ENCODE measurements around the gene CNPY3.
A peak's percentile ranks its signal among the peaks of the same experiment; 100 is the strongest.

CNPY3 gene

DNA sequence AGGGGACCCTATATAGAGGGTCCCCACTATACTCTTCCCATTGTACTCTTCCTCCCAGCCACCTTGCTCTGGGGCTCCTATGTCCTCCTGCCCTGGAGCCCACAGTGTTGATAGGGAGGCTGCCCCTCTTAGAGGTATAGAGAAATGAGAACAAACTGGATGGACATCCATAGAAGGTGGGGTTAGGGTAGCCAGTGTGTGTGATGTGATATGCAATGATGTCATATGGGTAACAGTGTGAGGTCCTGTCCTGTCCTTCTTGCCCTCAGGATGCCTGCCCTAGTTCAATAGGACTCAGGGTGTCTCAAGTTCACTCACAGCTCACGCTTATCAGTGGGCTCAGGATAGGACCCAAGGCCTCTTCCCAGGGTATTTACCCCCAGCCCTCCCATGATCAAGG is 13.0 kb upstream of the CNPY3 start:
- H3K4me1 ChIP-seq (ENCODE audit: control insufficient read depth in 2 of 2, insufficient read depth in 1 of 2, low read depth in 1 of 2, low read length in 2 of 2) = no peaks in the 10 kb centered on the region
- H3K27ac ChIP-seq (replicated peaks; ENCODE audit: low read length) = no peak overlapping the region
- H4K91ac ChIP-seq (ENCODE audit: low read depth, low read length, poor library complexity) = no peak overlapping the region
- H3K4me2 ChIP-seq (ENCODE audit: insufficient read depth, low read length, poor library complexity, severe bottlenecking) = no peak overlapping the region
- no peak overlapping the region for H3K23ac ChIP-seq (ENCODE audit: low read depth, low read length, poor library complexity)
- no peaks in the 10 kb centered on the region for H3K9me3 ChIP-seq (replicated peaks in 1 of 2; ENCODE audit: control insufficient read depth in 2 of 2, insufficient read depth in 1 of 2, low read depth in 1 of 2, low read length in 2 of 2)
- H2AK5ac ChIP-seq (ENCODE audit: low read depth, low read length) = no peak overlapping the region
- H3K36me3 ChIP-seq (replicated peaks in 1 of 2; ENCODE audit: control insufficient read depth in 2 of 2, insufficient read depth in 2 of 2, low read length in 2 of 2) = no peaks in the 10 kb centered on the region
- H3K14ac ChIP-seq (ENCODE audit: low read length) = no peak overlapping the region
- H3K9ac ChIP-seq (ENCODE audit: low read depth, low read length, poor library complexity) = no peak overlapping the region
- WGBS, 2 donors (ENCODE audit: extremely low coverage in 2 of 2, insufficient read length in 2 of 2, insufficient replicate concordance in 1 of 2) = no CpG with 5 or more reads among the region's 1 CpG
- no peak overlapping the region for H3K18ac ChIP-seq (ENCODE audit: low read length)
- no peak overlapping the region for H3K4ac ChIP-seq (ENCODE audit: low read length)
- H3K79me1 ChIP-seq (ENCODE audit: low read depth, low read length) = peaks cover 2% of the 10 kb centered on the region
- no peak overlapping the region for H2AFZ ChIP-seq (ENCODE audit: low read length)
- no peaks in the 10 kb centered on the region for H3K27me3 ChIP-seq (ENCODE audit: control insufficient read depth in 3 of 3, insufficient read depth in 3 of 3, low read depth in 1 of 3, low read length in 3 of 3)
- no peak overlapping the region for H2BK120ac ChIP-seq (ENCODE audit: low read depth, low read length)
- no peak overlapping the region for H2BK12ac ChIP-seq (ENCODE audit: low read length)
- no peak overlapping the region for H2BK5ac ChIP-seq (ENCODE audit: low read length)
- H2BK15ac ChIP-seq (ENCODE audit: low read length) = peak overlapping the region; percentile 83
- no peak overlapping the region for H4K8ac ChIP-seq (ENCODE audit: low read depth, low read length)
- no peak for DNase-seq (ENCODE audit: low spot score)
- H3K4me3 ChIP-seq (ENCODE audit: low read length in 2 of 2) = no peak overlapping the region

DNA sequence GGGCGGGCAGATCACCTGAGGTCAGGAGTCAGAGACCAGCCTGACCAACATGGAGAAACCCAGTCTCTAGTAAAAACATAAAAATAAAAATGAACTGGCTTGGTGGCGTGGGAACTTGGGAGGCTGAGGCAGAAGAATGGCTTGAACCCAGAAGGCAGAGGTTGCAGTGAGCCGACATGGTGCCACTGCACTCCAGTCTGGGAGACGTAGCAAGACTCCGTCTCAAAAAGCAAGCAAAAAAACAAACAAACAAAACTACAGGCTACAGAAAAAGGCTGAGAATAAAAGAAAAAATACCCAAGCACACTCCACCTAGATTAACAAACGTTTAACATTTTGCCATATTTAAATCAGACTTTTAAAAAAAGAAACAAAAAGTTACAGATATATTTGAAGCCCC is 7.5 kb upstream of the CNPY3 start:
- Histone ChIP-seq H2BK12ac (ENCODE audit: low read length) (no peak overlapping the region), H2BK5ac (ENCODE audit: low read length) (no peak overlapping the region), H3K23ac (ENCODE audit: low read depth, low read length, poor library complexity) (no peak overlapping the region), H3K4ac (ENCODE audit: low read length) (no peak overlapping the region), H2BK15ac (ENCODE audit: low read length) (no peak overlapping the region), H3K4me3 (ENCODE audit: low read length in 2 of 2) (no peak overlapping the region), H2AFZ (ENCODE audit: low read length) (no peak overlapping the region), H2AK5ac (ENCODE audit: low read depth, low read length) (no peak overlapping the region), H3K14ac (ENCODE audit: low read length) (no peak overlapping the region), H2BK120ac (ENCODE audit: low read depth, low read length) (no peak overlapping the region), H4K91ac (ENCODE audit: low read depth, low read length, poor library complexity) (no peak overlapping the region), H3K9me3 (replicated peaks in 1 of 2; ENCODE audit: control insufficient read depth in 2 of 2, insufficient read depth in 1 of 2, low read depth in 1 of 2, low read length in 2 of 2) (no peaks in the 10 kb centered on the region), H3K27ac (replicated peaks; ENCODE audit: low read length) (no peak overlapping the region), H3K18ac (ENCODE audit: low read length) (no peak overlapping the region), H3K27me3 (ENCODE audit: control insufficient read depth in 3 of 3, insufficient read depth in 3 of 3, low read depth in 1 of 3, low read length in 3 of 3) (no peaks in the 10 kb centered on the region), H3K9ac (ENCODE audit: low read depth, low read length, poor library complexity) (no peak overlapping the region), H3K79me1 (ENCODE audit: low read depth, low read length) (no peaks in the 10 kb centered on the region), H3K4me1 (ENCODE audit: control insufficient read depth in 2 of 2, insufficient read depth in 1 of 2, low read depth in 1 of 2, low read length in 2 of 2) (peaks cover 0 to 1% of the 10 kb centered on the region in 2 donors), H3K4me2 (ENCODE audit: insufficient read depth, low read length, poor library complexity, severe bottlenecking) (no peak overlapping the region), H4K8ac (ENCODE audit: low read depth, low read length) (no peak overlapping the region), H3K36me3 (replicated peaks in 1 of 2; ENCODE audit: control insufficient read depth in 2 of 2, insufficient read depth in 2 of 2, low read length in 2 of 2) (no peaks in the 10 kb centered on the region)
- no peak for DNase-seq (ENCODE audit: low spot score)
- no CpG with 5 or more reads among the region's 6 CpGs for WGBS, 2 donors (ENCODE audit: extremely low coverage in 2 of 2, insufficient read length in 2 of 2, insufficient replicate concordance in 1 of 2)

DNA sequence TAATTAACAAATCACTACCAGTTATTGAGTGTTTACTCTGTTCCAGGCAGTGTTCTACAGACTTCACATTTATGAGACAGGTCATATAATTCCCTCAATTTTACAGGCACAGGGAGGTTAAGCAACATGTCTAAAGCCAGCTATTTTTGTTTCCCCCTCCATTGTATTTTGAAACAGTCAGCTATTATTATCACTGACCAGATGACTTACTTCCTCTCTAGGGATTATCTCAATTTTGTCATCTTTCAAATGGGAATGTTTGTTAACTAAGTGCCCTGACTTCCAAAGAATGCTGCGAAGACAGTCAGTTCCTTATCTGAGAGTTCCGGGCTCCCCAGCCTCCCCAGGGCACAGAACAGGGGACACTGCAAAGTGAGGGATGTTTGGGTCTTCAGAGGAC is 5.6 kb upstream of the CNPY3 start:
- Histone ChIP-seq H2BK5ac (ENCODE audit: low read length) (no peak overlapping the region), H4K8ac (ENCODE audit: low read depth, low read length) (no peak overlapping the region), H3K9ac (ENCODE audit: low read depth, low read length, poor library complexity) (no peak overlapping the region), H2AK5ac (ENCODE audit: low read depth, low read length) (no peak overlapping the region), H3K4me3 (ENCODE audit: low read length in 2 of 2) (no peak overlapping the region), H2BK15ac (ENCODE audit: low read length) (no peak overlapping the region), H3K4me2 (ENCODE audit: insufficient read depth, low read length, poor library complexity, severe bottlenecking) (no peak overlapping the region), H4K91ac (ENCODE audit: low read depth, low read length, poor library complexity) (no peak overlapping the region), H3K4ac (ENCODE audit: low read length) (no peak overlapping the region), H3K79me1 (ENCODE audit: low read depth, low read length) (no peaks in the 10 kb centered on the region), H3K23ac (ENCODE audit: low read depth, low read length, poor library complexity) (no peak overlapping the region), H3K18ac (ENCODE audit: low read length) (peak overlapping the region; percentile 27), H2BK12ac (ENCODE audit: low read length) (no peak overlapping the region), H3K27ac (replicated peaks; ENCODE audit: low read length) (no peak overlapping the region), H3K9me3 (replicated peaks in 1 of 2; ENCODE audit: control insufficient read depth in 2 of 2, insufficient read depth in 1 of 2, low read depth in 1 of 2, low read length in 2 of 2) (no peaks in the 10 kb centered on the region), H3K36me3 (replicated peaks in 1 of 2; ENCODE audit: control insufficient read depth in 2 of 2, insufficient read depth in 2 of 2, low read length in 2 of 2) (no peaks in the 10 kb centered on the region), H3K27me3 (ENCODE audit: control insufficient read depth in 3 of 3, insufficient read depth in 3 of 3, low read depth in 1 of 3, low read length in 3 of 3) (no peaks in the 10 kb centered on the region), H3K14ac (ENCODE audit: low read length) (no peak overlapping the region), H2AFZ (ENCODE audit: low read length) (no peak overlapping the region), H3K4me1 (ENCODE audit: control insufficient read depth in 2 of 2, insufficient read depth in 1 of 2, low read depth in 1 of 2, low read length in 2 of 2) (peaks cover 2 to 5% of the 10 kb centered on the region in 2 donors), H2BK120ac (ENCODE audit: low read depth, low read length) (no peak overlapping the region)
- WGBS, 2 donors (ENCODE audit: extremely low coverage in 2 of 2, insufficient read length in 2 of 2, insufficient replicate concordance in 1 of 2) = no CpG with 5 or more reads among the region's 2 CpGs
- no peak for DNase-seq (ENCODE audit: low spot score)

DNA sequence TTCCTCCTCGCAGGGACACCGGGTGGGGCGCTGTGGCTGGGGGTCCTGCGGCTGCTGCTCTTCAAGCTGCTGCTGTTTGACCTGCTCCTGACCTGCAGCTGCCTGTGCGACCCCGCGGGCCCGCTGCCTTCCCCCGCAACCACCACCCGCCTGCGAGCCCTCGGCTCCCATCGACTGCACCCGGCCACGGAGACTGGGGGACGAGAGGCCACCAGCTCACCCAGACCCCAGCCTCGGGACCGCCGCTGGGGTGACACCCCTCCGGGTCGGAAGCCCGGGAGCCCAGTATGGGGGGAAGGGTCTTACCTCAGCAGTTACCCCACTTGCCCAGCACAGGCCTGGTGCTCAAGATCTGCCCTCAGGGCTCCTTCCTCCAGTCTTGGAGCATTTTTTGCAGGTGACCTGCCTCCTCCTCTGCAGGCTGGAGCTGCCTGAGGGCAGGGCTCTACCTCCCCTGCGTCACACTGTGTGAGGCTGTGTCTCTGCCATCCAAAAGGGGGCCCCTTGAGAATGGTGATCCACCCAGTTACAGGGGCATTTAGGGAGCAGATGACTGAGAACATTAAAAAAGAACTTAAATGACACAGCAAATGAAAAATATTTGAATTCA is 3.9 kb upstream of the CNPY3 start:
- H2AFZ ChIP-seq (ENCODE audit: low read length) = peak overlapping the region; percentile 61
- no peaks in the 10 kb centered on the region for H3K79me1 ChIP-seq (ENCODE audit: low read depth, low read length)
- no CpG with 5 or more reads among the region's 23 CpGs for WGBS, 2 donors (ENCODE audit: extremely low coverage in 2 of 2, insufficient read length in 2 of 2, insufficient replicate concordance in 1 of 2)
- H2BK5ac ChIP-seq (ENCODE audit: low read length) = peak overlapping the region; percentile 19
- no peaks in the 10 kb centered on the region for H3K36me3 ChIP-seq (replicated peaks in 1 of 2; ENCODE audit: control insufficient read depth in 2 of 2, insufficient read depth in 2 of 2, low read length in 2 of 2)
- H2BK120ac ChIP-seq (ENCODE audit: low read depth, low read length) = no peak overlapping the region
- peak overlapping the region; percentile 47 for H2AK5ac ChIP-seq (ENCODE audit: low read depth, low read length)
- no peak overlapping the region for H3K4me3 ChIP-seq (ENCODE audit: low read length in 2 of 2)
- H2BK15ac ChIP-seq (ENCODE audit: low read length) = peak overlapping the region; percentile 76
- H3K18ac ChIP-seq (ENCODE audit: low read length) = peak overlapping the region; percentile 33
- peaks cover 2 to 5% of the 10 kb centered on the region in 2 donors for H3K4me1 ChIP-seq (ENCODE audit: control insufficient read depth in 2 of 2, insufficient read depth in 1 of 2, low read depth in 1 of 2, low read length in 2 of 2)
- no peak overlapping the region for H3K27ac ChIP-seq (replicated peaks; ENCODE audit: low read length)
- H3K4ac ChIP-seq (ENCODE audit: low read length) = no peak overlapping the region
- no peaks in the 10 kb centered on the region for H3K27me3 ChIP-seq (ENCODE audit: control insufficient read depth in 3 of 3, insufficient read depth in 3 of 3, low read depth in 1 of 3, low read length in 3 of 3)
- no peaks in the 10 kb centered on the region for H3K9me3 ChIP-seq (replicated peaks in 1 of 2; ENCODE audit: control insufficient read depth in 2 of 2, insufficient read depth in 1 of 2, low read depth in 1 of 2, low read length in 2 of 2)
- H3K14ac ChIP-seq (ENCODE audit: low read length) = peak overlapping the region; percentile 17
- H3K9ac ChIP-seq (ENCODE audit: low read depth, low read length, poor library complexity) = no peak overlapping the region
- H2BK12ac ChIP-seq (ENCODE audit: low read length) = peak overlapping the region; percentile 30
- DNase-seq (ENCODE audit: low spot score) = no peak
- no peak overlapping the region for H4K8ac ChIP-seq (ENCODE audit: low read depth, low read length)
- no peak overlapping the region for H3K4me2 ChIP-seq (ENCODE audit: insufficient read depth, low read length, poor library complexity, severe bottlenecking)
- peak overlapping the region; percentile 89 for H3K23ac ChIP-seq (ENCODE audit: low read depth, low read length, poor library complexity)
- H4K91ac ChIP-seq (ENCODE audit: low read depth, low read length, poor library complexity) = no peak overlapping the region

Data from neuronal stem cell (in vitro differentiated cells).